Endothelial cell of umbilical vein (primary cell): ENCODE results near the gene GYS2. TPM values are rescaled to one million over a fixed set of nuclear protein-coding genes. Genes with fewer than 3 reads are reported as not detected.

Experiments
- BruUV-seq: library from RNA; stranded (reverse); fragments of 400-500 nt; replicated peaks from 2 replicates; lab custom pipeline; 2021; lab: Mats Ljungman, UMichigan
- CTCF ChIA-PET: fragments of 300-600, 350-600 bp; sonication (Branson Sonifier 250); formaldehyde crosslinking; loops from one replicate; lab custom pipeline; 2021; ENCODE audit warnings: antibody characterized with exemption, inconsistent platforms; lab: Charles Lee
- POLR2A ChIA-PET: fragments of 300-600, 350-600 bp; sonication (Branson Sonifier 250); formaldehyde crosslinking; loops from one replicate; lab custom pipeline; 2021; ENCODE audit warnings: antibody characterized with exemption, inconsistent platforms; lab: Charles Lee
- DNase-seq: peaks from one replicate; pipeline ENCODE4 v3.0.0-alpha.2; 2011; ENCODE audit warnings: low read depth, low spot score
- FAIRE-seq: peaks from 2 replicates; lab custom pipeline; 2011; peaks lifted over from hg19 to GRCh38; lab: Jason Lieb, UNC
- H2AFZ ChIP-seq: 2 replicates; pipeline ENCODE4 v1.6.0; 2012; ENCODE audit warnings: low read depth, low read length, control low read depth, inconsistent platforms
- H3K27ac ChIP-seq: 2 replicates; pipeline ENCODE4 v1.5.1; 2011; ENCODE audit warnings: low read depth, mild to moderate bottlenecking, control low read depth, low read length, moderate library complexity; ENCODE audit not compliant: insufficient read depth
- H3K27me3 ChIP-seq, 2 experiments: 2 replicates each; pipeline versions ENCODE4 v1.6.0 to v1.6.1; 2011; ENCODE audit warnings: low read length in 2 of 2, mixed read lengths in 1 of 2; ENCODE audit not compliant: control insufficient read depth in 2 of 2, insufficient read depth in 2 of 2
- H3K36me3 ChIP-seq, 2 experiments: 2 replicates in 1 of 2; 3 replicates in 1 of 2; pipeline ENCODE4 v1.5.1; 2011; ENCODE audit warnings: low read length in 2 of 2, mild to moderate bottlenecking in 1 of 2, moderate library complexity in 1 of 2; ENCODE audit not compliant: control insufficient read depth in 2 of 2, insufficient read depth in 2 of 2; ENCODE audit errors: extremely low read depth in 1 of 2
- H3K4me1 ChIP-seq: 3 replicates; pipeline ENCODE4 v1.5.1; 2011; ENCODE audit warnings: mild to moderate bottlenecking, low read length; ENCODE audit not compliant: control insufficient read depth, insufficient read depth; ENCODE audit errors: extremely low read depth
- H3K4me2 ChIP-seq: 2 replicates; pipeline ENCODE4 v1.6.1; 2011; ENCODE audit warnings: low read length, control low read depth, mixed read lengths; ENCODE audit not compliant: insufficient read depth
- H3K4me3 ChIP-seq, 3 experiments: fragments of 200-600 bp in 1 of 3; sonication (generic), shearing (Covaris generic) in 1 of 3; replicated peaks in 1 of 3; 2 replicates each; pipeline ENCODE4 v1.5.1; 2011 to 2016; ENCODE audit warnings: control low read depth in 3 of 3, low read length in 3 of 3, mild to moderate bottlenecking in 2 of 3, inconsistent platforms in 1 of 3, low read depth in 1 of 3, moderate library complexity in 1 of 3; ENCODE audit not compliant: insufficient read depth in 1 of 3
- H3K79me2 ChIP-seq: 2 replicates; pipeline ENCODE4 v1.6.0; 2012; ENCODE audit warnings: low read length, inconsistent platforms; ENCODE audit not compliant: control insufficient read depth, insufficient read depth
- H3K9ac ChIP-seq: replicated peaks from 2 replicates; pipeline ENCODE3; 2011; ENCODE audit warnings: low read length, control low read depth; ENCODE audit not compliant: insufficient read depth; ENCODE audit errors: extremely low read depth
- H3K9me1 ChIP-seq: replicated peaks from 3 replicates; pipeline ENCODE4 v1.6.0; 2011; ENCODE audit warnings: mild to moderate bottlenecking, low read length; ENCODE audit not compliant: control insufficient read depth, insufficient read depth; ENCODE audit errors: extremely low read depth
- H3K9me3 ChIP-seq: replicated peaks from 2 replicates; pipeline ENCODE4 v1.5.1; 2012; ENCODE audit warnings: low read length, inconsistent platforms; ENCODE audit not compliant: control insufficient read depth, insufficient read depth
- H4K20me1 ChIP-seq: replicated peaks from 2 replicates; pipeline ENCODE3; 2011; ENCODE audit warnings: mild to moderate bottlenecking, low read length; ENCODE audit not compliant: control insufficient read depth, insufficient read depth; ENCODE audit errors: extremely low read depth
- CTCF ChIP-seq, 2 donors: IDR thresholded peaks; 1 replicate in 1 of 2; 2 replicates in 1 of 2; pipeline ENCODE4 v1.5.1; 2011; ENCODE audit warnings: low read length in 2 of 2, mild to moderate bottlenecking in 2 of 2, moderate library complexity in 2 of 2, control low read depth in 1 of 2, inconsistent platforms in 1 of 2, low read depth in 1 of 2; ENCODE audit not compliant: insufficient read depth in 1 of 2; ENCODE audit errors: extremely low read depth in 1 of 2
- EZH2 ChIP-seq: IDR thresholded peaks from 2 replicates; pipeline ENCODE4 v1.6.1; 2012; ENCODE audit warnings: borderline replicate concordance, low read depth, mild to moderate bottlenecking, moderate library complexity, low read length, inconsistent platforms; ENCODE audit not compliant: severe bottlenecking
- FOS ChIP-seq: IDR thresholded peaks from 2 replicates; pipeline ENCODE4 v1.6.1; 2011; ENCODE audit warnings: mild to moderate bottlenecking, low read length, moderate library complexity, borderline replicate concordance; ENCODE audit not compliant: insufficient read depth
- GATA2 ChIP-seq: IDR thresholded peaks from 2 replicates; pipeline ENCODE4 v1.7.0; 2011; ENCODE audit warnings: low read depth, mild to moderate bottlenecking, moderate library complexity, mixed read lengths, low read length; ENCODE audit not compliant: insufficient read length, insufficient read depth
- JUN ChIP-seq: IDR thresholded peaks from 2 replicates; pipeline ENCODE4 v1.6.1; 2011; ENCODE audit warnings: borderline replicate concordance, low read depth; ENCODE audit not compliant: insufficient read length, insufficient read depth
- MAX ChIP-seq: IDR thresholded peaks from 2 replicates; pipeline ENCODE4 v1.6.1; 2011; ENCODE audit not compliant: insufficient read depth, insufficient read length
- MYC ChIP-seq: IDR thresholded peaks from one replicate; pipeline ENCODE4 v1.6.1; 2011; ENCODE audit warnings: mild to moderate bottlenecking, low read depth, low read length
- POLR2A ChIP-seq: IDR thresholded peaks from 2 replicates; pipeline ENCODE4 v1.6.1; 2012; ENCODE audit warnings: low read depth, mild to moderate bottlenecking, control low read depth, low read length
- POLR2AphosphoS5 ChIP-seq: IDR thresholded peaks from 2 replicates; pipeline ENCODE4 v1.6.1; 2012; ENCODE audit warnings: low read depth, mild to moderate bottlenecking, control low read depth, low read length, moderate library complexity; ENCODE audit not compliant: insufficient read depth
- dilution Hi-C: fragments of 300-500 bp; cut with MboI; formaldehyde crosslinking; loops from one replicate; pipeline ENCODE4 v1.15.0; 2019; ENCODE audit warnings: low sequenced_read_pairs; ENCODE audit not compliant: extremely low pct_ligation_motif_present
- intact Hi-C: fragments of 100-400 bp; cut with micrococcal nuclease; formaldehyde crosslinking; loops from one replicate; pipeline ENCODE4 v1.10.0; 2022
- polyA plus RNA-seq, 4 experiments: library from polyadenylated mRNA; depleted of rRNA in 3 of 4; stranded (reverse) in 3 of 4; unstranded in 1 of 4; fragments of >200 nt; gene quantifications; 2 replicates each; pipeline versions ENCODE4 v1.2.1 to v1.2.3, GENCODE V29; 2011 to 2012; ENCODE audit warnings: missing spikeins in 1 of 4
- total RNA-seq: library from RNA; stranded (reverse); gene quantifications from 2 replicates; pipeline ENCODE4 v1.2.3, GENCODE V29; 2021

The GYS2 gene
- total and polyA plus RNA-seq, 2 donors (not counting 3 experiments of a cell fraction or from before 2014, with no cell fraction given): 0.04 TPM; not detected in 1

- no TSS peak for BruUV-seq
- peaks cover 2% of the 10 kb centered on the region for H3K4me1 ChIP-seq
- H3K27me3 ChIP-seq: no peaks in the 10 kb centered on the region
These were observed 39.1 kb upstream of the GYS2 start for GRCh38 chr12:21643758-21644157.

More at GRCh38 chr12:21643758-21644157, 39.1 kb upstream of the GYS2 start:
- Histone ChIP-seq H3K79me2 (peaks cover 36% of the 10 kb centered on the region), H3K27ac (no peak overlapping the region), H3K9ac (no peak overlapping the region), H3K9me3 (no peaks in the 10 kb centered on the region), H3K4me3 (no peak overlapping the region), H3K4me2 (no peak overlapping the region), H2AFZ (no peak overlapping the region), H3K9me1 (no peaks in the 10 kb centered on the region), H4K20me1 (no peaks in the 10 kb centered on the region), H3K36me3 (peaks cover 18 to 47% of the 10 kb centered on the region in 2 experiments)
- TF ChIP-seq MYC (no peak), POLR2A (no peak), MAX (no peak), JUN (no peak), POLR2AphosphoS5 (no peak), EZH2 (no peak), FOS (no peak), GATA2 (no peak), CTCF (IDR thresholded peaks at IDR 0.05; ENCODE audit: extremely low read depth in 1 of 2, insufficient read depth in 1 of 2, low read depth in 1 of 2, low read length in 2 of 2) (no peak)
- FAIRE-seq (no peak), DNase-seq (no peak)
- CTCF ChIA-PET: no interaction called here
- intact Hi-C loops (no loop called here), dilution Hi-C loops (no loop called here)
- POLR2A ChIA-PET: no interaction called here
